ACC112 (cell line): ENCODE results near the gene NUBP2.
"Not testable (repeated sequence)": the region's sequence is repeated elsewhere in the genome, so short reads cannot be mapped to it uniquely, and the experiment has no call there.

Source experiments
- H2AFZ ChIP-seq: fragments of 200-600 bp; sonication (generic); one replicate; pipeline ENCODE4 v1.6.0; 2017; ENCODE audit warnings: antibody characterized with exemption, low read length; ENCODE audit not compliant: unreplicated experiment
- H3K27ac ChIP-seq: fragments of 200-600 bp; sonication (generic); 2 replicates; pipeline ENCODE4 v1.5.1; 2014; ENCODE audit warnings: low read depth, mild to moderate bottlenecking, antibody characterized with exemption, low read length, moderate library complexity
- H3K27me3 ChIP-seq: fragments of 200-600 bp; sonication (generic); 2 replicates; pipeline ENCODE4 v1.6.1; 2014; ENCODE audit warnings: mild to moderate bottlenecking, antibody characterized with exemption, low read length, moderate library complexity, mixed read lengths; ENCODE audit not compliant: insufficient read depth
- H3K36me3 ChIP-seq: fragments of 200-600 bp; sonication (generic); 2 replicates; pipeline ENCODE4 v1.6.1; 2016; ENCODE audit warnings: mild to moderate bottlenecking, antibody characterized with exemption, low read length, moderate library complexity, mixed read lengths; ENCODE audit not compliant: insufficient read depth
- H3K4me1 ChIP-seq: fragments of 200-600 bp; sonication (generic); one replicate; pipeline ENCODE4 v1.6.1; 2016; ENCODE audit warnings: low read length, mixed read lengths; ENCODE audit not compliant: insufficient read depth, unreplicated experiment, control insufficient read depth
- H3K4me3 ChIP-seq: fragments of 200-600 bp; sonication (generic); 2 replicates; pipeline ENCODE4 v1.5.1; 2014; ENCODE audit warnings: mild to moderate bottlenecking, low read depth, low read length
- H3K79me2 ChIP-seq: fragments of 200-600 bp; sonication (generic); one replicate; pipeline ENCODE4 v1.6.0; 2016; ENCODE audit warnings: low read length; ENCODE audit not compliant: control insufficient read depth, unreplicated experiment, insufficient read depth

The NUBP2 gene

GRCh38 chr16:1793578-1794220 is 10.9 kb downstream of the NUBP2 start, which contains the start of gene IGFALS:
Gene IGFALS, minus strand, starts transcription at chr16:1793705. Its CDS starts 53 bp downstream, at chr16:1793652.
- peaks cover 2% of the 10 kb centered on the region for H3K79me2 ChIP-seq
- H3K4me3 ChIP-seq = no peak within 1 kb of the TSS
- no peaks in the 10 kb centered on the region for H3K4me1 ChIP-seq
- H2AFZ ChIP-seq = no peak within 1 kb of the TSS
- no peaks in the 10 kb centered on the region for H3K27me3 ChIP-seq
- H3K36me3 ChIP-seq = no peaks in the 10 kb centered on the region
- no peak within 1 kb of the TSS for H3K27ac ChIP-seq

- H3K27me3 ChIP-seq = no peaks in the 10 kb centered on the region
- no peak overlapping the region for H3K4me3 ChIP-seq
- no peak overlapping the region for H2AFZ ChIP-seq
- H3K4me1 ChIP-seq = no peaks in the 10 kb centered on the region
- H3K79me2 ChIP-seq = peaks cover 1% of the 10 kb centered on the region
- H3K36me3 ChIP-seq = no peaks in the 10 kb centered on the region
- no peak overlapping the region for H3K27ac ChIP-seq
These were observed 11.6 kb downstream of the NUBP2 start for GRCh38 chr16:1794221-1794871.

GRCh38 chr16:1794908-1795666 is 12.3 kb downstream of the NUBP2 start:
- no peaks in the 10 kb centered on the region for H3K27me3 ChIP-seq
- no peaks in the 10 kb centered on the region for H3K36me3 ChIP-seq
- H3K79me2 ChIP-seq = no peaks in the 10 kb centered on the region
- H3K27ac ChIP-seq = no peak overlapping the region
- H2AFZ ChIP-seq = no peak overlapping the region
- H3K4me3 ChIP-seq = no peak overlapping the region
- H3K4me1 ChIP-seq = no peaks in the 10 kb centered on the region

- not testable (repeated sequence) for H3K4me1 ChIP-seq, H2AFZ ChIP-seq, H3K79me2 ChIP-seq, H3K4me3 ChIP-seq, H3K36me3 ChIP-seq, H3K27me3 ChIP-seq, H3K27ac ChIP-seq
These were observed 16.5 kb downstream of the NUBP2 start for GRCh38 chr16:1799263-1799662.

- H3K36me3 ChIP-seq = no peaks in the 10 kb centered on the region
- H2AFZ ChIP-seq = no peak overlapping the region
- H3K4me3 ChIP-seq = no peak overlapping the region
- no peaks in the 10 kb centered on the region for H3K27me3 ChIP-seq
- H3K27ac ChIP-seq = no peak overlapping the region
- H3K79me2 ChIP-seq = no peaks in the 10 kb centered on the region
- no peaks in the 10 kb centered on the region for H3K4me1 ChIP-seq
These were observed 17.9 kb downstream of the NUBP2 start for GRCh38 chr16:1800701-1801100.

GRCh38 chr16:1807626-1808025 is 24.9 kb downstream of the NUBP2 start:
- Histone ChIP-seq H3K4me3 (no peak overlapping the region), H3K36me3 (no peaks in the 10 kb centered on the region), H3K27ac (no peak overlapping the region), H3K27me3 (no peaks in the 10 kb centered on the region), H2AFZ (no peak overlapping the region), H3K79me2 (no peaks in the 10 kb centered on the region), H3K4me1 (no peaks in the 10 kb centered on the region)

- Histone ChIP-seq H3K27me3 (no peaks in the 10 kb centered on the region), H3K36me3 (no peaks in the 10 kb centered on the region), H3K4me3 (no peak overlapping the region), H3K27ac (no peak overlapping the region), H2AFZ (no peak overlapping the region), H3K4me1 (no peaks in the 10 kb centered on the region), H3K79me2 (no peaks in the 10 kb centered on the region)
These were observed 25.9 kb downstream of the NUBP2 start for GRCh38 chr16:1808691-1809090.

GRCh38 chr16:1809281-1809801 is 26.6 kb downstream of the NUBP2 start:
- no peaks in the 10 kb centered on the region for H3K36me3 ChIP-seq
- H3K27ac ChIP-seq = no peak overlapping the region
- no peaks in the 10 kb centered on the region for H3K79me2 ChIP-seq
- no peaks in the 10 kb centered on the region for H3K4me1 ChIP-seq
- no peak overlapping the region for H2AFZ ChIP-seq
- no peaks in the 10 kb centered on the region for H3K27me3 ChIP-seq
- no peak overlapping the region for H3K4me3 ChIP-seq

GRCh38 chr16:1810106-1810505 is 27.3 kb downstream of the NUBP2 start:
- Histone ChIP-seq H3K4me3 (no peak overlapping the region), H3K79me2 (no peaks in the 10 kb centered on the region), H3K27me3 (no peaks in the 10 kb centered on the region), H2AFZ (no peak overlapping the region), H3K36me3 (no peaks in the 10 kb centered on the region), H3K27ac (no peak overlapping the region), H3K4me1 (no peaks in the 10 kb centered on the region)

GRCh38 chr16:1810536-1810935 is 27.8 kb downstream of the NUBP2 start:
- Histone ChIP-seq H3K27me3 (no peaks in the 10 kb centered on the region), H3K79me2 (no peaks in the 10 kb centered on the region), H3K27ac (no peak overlapping the region), H3K4me3 (no peak overlapping the region), H2AFZ (no peak overlapping the region), H3K36me3 (no peaks in the 10 kb centered on the region), H3K4me1 (no peaks in the 10 kb centered on the region)
